ENCODE measurements around the gene LMOD2. TPM values are rescaled to one million over a fixed set of nuclear protein-coding genes. Genes with fewer than 3 reads are reported as not detected.

The LMOD2 gene, protein sequence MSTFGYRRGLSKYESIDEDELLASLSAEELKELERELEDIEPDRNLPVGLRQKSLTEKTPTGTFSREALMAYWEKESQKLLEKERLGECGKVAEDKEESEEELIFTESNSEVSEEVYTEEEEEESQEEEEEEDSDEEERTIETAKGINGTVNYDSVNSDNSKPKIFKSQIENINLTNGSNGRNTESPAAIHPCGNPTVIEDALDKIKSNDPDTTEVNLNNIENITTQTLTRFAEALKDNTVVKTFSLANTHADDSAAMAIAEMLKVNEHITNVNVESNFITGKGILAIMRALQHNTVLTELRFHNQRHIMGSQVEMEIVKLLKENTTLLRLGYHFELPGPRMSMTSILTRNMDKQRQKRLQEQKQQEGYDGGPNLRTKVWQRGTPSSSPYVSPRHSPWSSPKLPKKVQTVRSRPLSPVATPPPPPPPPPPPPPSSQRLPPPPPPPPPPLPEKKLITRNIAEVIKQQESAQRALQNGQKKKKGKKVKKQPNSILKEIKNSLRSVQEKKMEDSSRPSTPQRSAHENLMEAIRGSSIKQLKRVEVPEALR
- total RNA-seq (2021; fragmentation: NEBNext Ultra II Directional; extraction: Animal tissue kit (Norgen Biotek cat#: 25700)): not detected
- long read RNA-seq: 0 reads

DNA sequence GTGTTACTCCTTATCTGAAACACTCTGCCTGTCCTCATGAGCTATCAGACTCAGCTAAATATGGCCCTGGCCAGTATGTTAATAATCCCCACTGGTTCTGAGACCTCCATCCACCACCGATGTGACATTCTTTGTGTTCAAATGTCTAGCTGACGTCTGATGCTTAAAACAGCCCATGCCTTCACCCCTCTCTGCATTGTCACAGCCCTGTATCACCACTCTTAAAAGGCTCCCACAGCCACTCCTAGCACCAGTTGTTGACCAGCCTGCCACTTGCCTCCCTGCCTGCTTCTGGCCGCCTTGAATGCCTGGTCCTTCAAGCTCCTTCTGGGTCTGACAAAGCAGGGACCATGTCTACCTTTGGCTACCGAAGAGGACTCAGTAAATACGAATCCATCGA, at the start of gene LMOD2:
Gene LMOD2 (plus strand): TSS at position 253 of the 400 bp plus-strand sequence. CDS start 98 bp downstream, at position 351.
- no peaks in the 10 kb centered on the region for H3K9me3 Mint-ChIP-seq
- DNase-seq: no peak
- no peak within 1 kb of the TSS for H3K4me3 Mint-ChIP-seq
- H3K27me3 Mint-ChIP-seq (ENCODE audit: insufficient read depth): peaks cover 9% of the 10 kb centered on the region
- TF ChIP-seq, protein P1, sequence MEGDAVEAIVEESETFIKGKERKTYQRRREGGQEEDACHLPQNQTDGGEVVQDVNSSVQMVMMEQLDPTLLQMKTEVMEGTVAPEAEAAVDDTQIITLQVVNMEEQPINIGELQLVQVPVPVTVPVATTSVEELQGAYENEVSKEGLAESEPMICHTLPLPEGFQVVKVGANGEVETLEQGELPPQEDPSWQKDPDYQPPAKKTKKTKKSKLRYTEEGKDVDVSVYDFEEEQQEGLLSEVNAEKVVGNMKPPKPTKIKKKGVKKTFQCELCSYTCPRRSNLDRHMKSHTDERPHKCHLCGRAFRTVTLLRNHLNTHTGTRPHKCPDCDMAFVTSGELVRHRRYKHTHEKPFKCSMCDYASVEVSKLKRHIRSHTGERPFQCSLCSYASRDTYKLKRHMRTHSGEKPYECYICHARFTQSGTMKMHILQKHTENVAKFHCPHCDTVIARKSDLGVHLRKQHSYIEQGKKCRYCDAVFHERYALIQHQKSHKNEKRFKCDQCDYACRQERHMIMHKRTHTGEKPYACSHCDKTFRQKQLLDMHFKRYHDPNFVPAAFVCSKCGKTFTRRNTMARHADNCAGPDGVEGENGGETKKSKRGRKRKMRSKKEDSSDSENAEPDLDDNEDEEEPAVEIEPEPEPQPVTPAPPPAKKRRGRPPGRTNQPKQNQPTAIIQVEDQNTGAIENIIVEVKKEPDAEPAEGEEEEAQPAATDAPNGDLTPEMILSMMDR (IDR thresholded peaks at IDR 0.05): no peak
- no peaks in the 10 kb centered on the region for H3K4me1 Mint-ChIP-seq (ENCODE audit: low read depth)
- H3K36me3 Mint-ChIP-seq (ENCODE audit: low read depth): no peaks in the 10 kb centered on the region
- no peak within 1 kb of the TSS for H3K27ac Mint-ChIP-seq

DNA sequence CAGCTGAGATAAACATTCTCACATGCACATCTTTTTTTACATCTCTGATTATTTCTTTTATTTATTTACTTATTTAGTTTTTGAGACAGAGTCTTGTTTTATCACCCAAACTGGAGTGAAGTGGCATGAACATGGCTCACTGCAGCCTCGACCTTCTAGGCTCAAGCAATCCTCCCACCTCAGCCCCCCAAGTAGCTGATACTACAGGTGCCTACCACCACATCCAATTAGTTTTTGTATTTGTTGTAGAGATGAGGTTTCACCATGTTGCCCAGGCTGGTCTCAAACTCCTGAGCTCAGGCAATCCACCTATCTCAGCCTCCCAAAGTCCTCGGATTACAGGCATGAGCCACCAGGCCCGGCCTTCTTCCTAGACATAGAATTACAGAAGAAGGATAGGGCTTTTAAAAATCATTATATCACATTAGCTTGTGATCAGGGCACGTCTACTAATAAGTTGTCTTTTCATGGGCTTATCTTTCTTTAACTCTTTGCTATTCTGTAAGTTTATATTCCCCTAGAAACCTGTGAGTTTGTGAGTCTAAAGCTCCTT, 48.2 kb upstream of the LMOD2 start:
- TF ChIP-seq, protein P1 (IDR thresholded peaks at IDR 0.05): no peak
- Mint-ChIP-seq H3K4me1 (ENCODE audit: low read depth) (no peaks in the 10 kb centered on the region), H3K36me3 (ENCODE audit: low read depth) (no peaks in the 10 kb centered on the region), H3K4me3 (no peak overlapping the region), H3K9me3 (no peaks in the 10 kb centered on the region), H3K27me3 (ENCODE audit: insufficient read depth) (peaks cover 1% of the 10 kb centered on the region), H3K27ac (no peak overlapping the region)
- no peak for DNase-seq

DNA sequence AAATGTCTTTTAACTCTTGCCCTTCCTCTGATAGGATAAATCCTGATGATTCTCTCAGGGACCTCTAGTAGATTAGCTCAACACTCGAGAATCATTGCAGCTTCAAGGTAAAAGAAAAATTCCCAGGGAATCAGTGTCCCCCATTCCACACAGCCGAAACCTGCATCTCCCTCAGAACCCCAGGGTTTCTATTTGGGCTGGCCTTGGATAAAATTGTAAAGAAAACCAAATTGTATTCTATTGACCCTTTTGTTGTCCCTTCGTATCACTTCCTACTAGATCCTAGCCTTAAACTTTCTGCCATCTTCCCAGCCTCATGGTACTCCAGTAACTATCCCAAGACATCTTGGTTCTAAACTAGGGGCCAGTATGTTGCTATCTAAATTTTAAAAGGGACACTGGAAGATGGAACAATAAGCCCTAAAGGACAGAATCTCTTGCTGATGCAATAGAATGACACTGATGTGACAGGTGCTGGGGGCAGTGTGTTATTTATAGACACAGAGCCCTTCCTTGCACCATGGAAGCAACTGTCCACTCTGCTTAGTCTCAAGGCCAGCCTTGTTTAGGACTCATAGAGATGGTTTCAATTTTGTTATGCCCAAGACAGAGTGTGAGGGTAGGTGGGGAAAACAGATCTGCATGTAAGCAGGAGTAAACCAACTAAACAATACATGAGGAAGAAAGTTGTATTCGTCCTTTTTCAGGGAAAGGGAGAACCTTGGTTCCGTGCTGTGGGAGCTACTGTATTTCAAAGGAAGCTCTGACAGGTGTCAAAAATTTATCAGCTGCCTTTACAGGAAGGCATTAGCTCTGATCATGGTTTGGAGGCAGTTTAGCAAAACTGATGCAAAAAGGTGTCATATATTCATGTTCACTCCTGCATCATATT, 46.4 kb upstream of the LMOD2 start:
- DNase-seq: no peak
- H3K9me3 Mint-ChIP-seq: no peaks in the 10 kb centered on the region
- H3K36me3 Mint-ChIP-seq (ENCODE audit: low read depth): no peaks in the 10 kb centered on the region
- peaks cover 7% of the 10 kb centered on the region for H3K27me3 Mint-ChIP-seq (ENCODE audit: insufficient read depth)
- H3K27ac Mint-ChIP-seq: no peak overlapping the region
- TF ChIP-seq, protein P1 (IDR thresholded peaks at IDR 0.05): no peak
- no peak overlapping the region for H3K4me3 Mint-ChIP-seq
- no peaks in the 10 kb centered on the region for H3K4me1 Mint-ChIP-seq (ENCODE audit: low read depth)

DNA sequence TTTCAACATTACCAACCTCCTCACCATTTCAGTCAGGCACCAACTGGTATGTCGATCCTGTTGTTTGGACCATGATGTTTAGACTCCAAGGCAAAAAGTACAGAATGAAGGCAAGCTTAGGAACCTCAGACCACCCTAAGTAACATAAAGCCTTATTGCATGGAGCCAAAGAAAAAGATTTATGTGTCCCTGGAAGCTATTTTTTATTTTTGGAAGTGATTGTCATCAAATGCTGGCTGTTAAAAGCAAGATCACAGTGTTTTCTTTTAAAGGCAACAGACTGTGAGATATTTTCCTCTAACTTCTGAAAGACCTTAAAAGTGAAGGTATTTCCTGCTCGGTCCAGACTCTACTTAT, 45.8 kb upstream of the LMOD2 start:
- no peaks in the 10 kb centered on the region for H3K36me3 Mint-ChIP-seq (ENCODE audit: low read depth)
- TF ChIP-seq, protein P1 (IDR thresholded peaks at IDR 0.05): no peak
- H3K4me1 Mint-ChIP-seq (ENCODE audit: low read depth): no peaks in the 10 kb centered on the region

DNA sequence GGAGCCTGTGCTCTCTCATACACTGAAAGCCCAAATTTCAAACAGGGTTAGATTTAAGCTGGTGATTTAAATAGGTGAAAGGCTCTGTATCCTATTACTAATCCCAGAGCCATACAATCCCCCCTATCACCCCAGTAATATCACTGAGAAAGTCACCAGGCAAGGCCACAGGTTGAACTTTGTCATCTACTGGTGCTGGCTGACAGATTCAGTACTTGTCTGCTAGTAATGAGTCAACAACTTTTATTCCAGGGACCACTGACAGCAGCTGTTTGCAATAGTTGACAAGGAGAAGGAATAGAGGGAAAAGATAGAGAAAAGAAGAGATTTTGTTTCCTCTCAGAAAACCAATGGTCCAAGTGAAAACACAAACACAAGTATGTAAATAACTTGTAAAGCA, 43.6 kb upstream of the LMOD2 start:
- H3K9me3 Mint-ChIP-seq: no peaks in the 10 kb centered on the region
- H3K4me1 Mint-ChIP-seq (ENCODE audit: low read depth): peaks cover 5% of the 10 kb centered on the region; the same call in 1 of the 2 replicates
- DNase-seq: no peak
- H3K4me3 Mint-ChIP-seq: no peak overlapping the region
- H3K27me3 Mint-ChIP-seq (ENCODE audit: insufficient read depth): peaks cover 7% of the 10 kb centered on the region
- H3K36me3 Mint-ChIP-seq (ENCODE audit: low read depth): no peaks in the 10 kb centered on the region
- TF ChIP-seq, protein P1 (IDR thresholded peaks at IDR 0.05): no peak
- no peak overlapping the region for H3K27ac Mint-ChIP-seq

More for the DNA sequence above, 45.8 kb upstream of the LMOD2 start:
- Mint-ChIP-seq H3K9me3 (no peaks in the 10 kb centered on the region), H3K27me3 (ENCODE audit: insufficient read depth) (peaks cover 7% of the 10 kb centered on the region), H3K4me3 (no peak overlapping the region), H3K27ac (no peak overlapping the region)
- no peak for DNase-seq

Measured in HFFc6 (cell line).